HEK293 (cell line): ENCODE measurements around the gene KCNK17.

Source experiments
- CTCF ChIA-PET: fragments of 350-600 bp; formaldehyde crosslinking; extraction: SDS; loops from one replicate; lab custom pipeline; 2021; ENCODE audit warnings: antibody characterized with exemption; lab: Yijun Ruan, JAX
- POLR2A ChIA-PET: fragments of 300-600 bp; formaldehyde crosslinking; extraction: SDS; loops from one replicate; lab custom pipeline; 2020; ENCODE audit warnings: antibody characterized with exemption, inconsistent platforms; lab: Yijun Ruan, JAX
- H3K27ac ChIP-seq: fragments of 200-500 bp; sonication (Bioruptor generic); 2 replicates; pipeline ENCODE4 v1.5.1; 2014; ENCODE audit warnings: low read depth, low read length, control low read depth, inconsistent platforms; ENCODE audit errors: extremely low read depth
- H3K36me3 ChIP-seq, 2 experiments: fragments of 200-500 bp in 1 of 2; sonication (Bioruptor generic) in 1 of 2; 1 replicate in 1 of 2; 2 replicates in 1 of 2; pipeline ENCODE4 v1.5.1; 2014 to 2017; ENCODE audit warnings: inconsistent platforms in 2 of 2, low read length in 2 of 2; ENCODE audit not compliant: control insufficient read depth in 2 of 2, insufficient read depth in 1 of 2
- H3K4me1 ChIP-seq: fragments of 200-500 bp; sonication (Bioruptor generic); 2 replicates; pipeline ENCODE4 v1.5.1; 2014; ENCODE audit warnings: mild to moderate bottlenecking, low read length, inconsistent platforms; ENCODE audit not compliant: control insufficient read depth, insufficient read depth
- H3K4me3 ChIP-seq: 2 replicates; pipeline ENCODE4 v1.5.1; 2011; ENCODE audit warnings: low read depth, mild to moderate bottlenecking, control low read depth, low read length, moderate library complexity
- H3K9me3 ChIP-seq: fragments of 200-500 bp; sonication (Bioruptor generic); 2 replicates; pipeline ENCODE4 v1.5.1; 2014; ENCODE audit warnings: low read depth, low read length, inconsistent platforms; ENCODE audit not compliant: control insufficient read depth, insufficient read depth
- GLIS1 ChIP-seq: fragments of 450-650 bp; formaldehyde crosslinking; IDR thresholded peaks from 2 replicates; pipeline ENCODE4 v1.5.1; 2016; ENCODE audit warnings: missing biosample characterization, missing genetic modification characterization
- KLF10 ChIP-seq: fragments of 450-650 bp; IDR thresholded peaks from 2 replicates; pipeline ENCODE4 v1.5.1; 2018; ENCODE audit warnings: missing biosample characterization, mild to moderate bottlenecking, missing genetic modification characterization
- MYNN ChIP-seq: fragments of 450-650 bp; formaldehyde crosslinking; IDR thresholded peaks from 2 replicates; pipeline ENCODE4 v1.5.1; 2016; ENCODE audit warnings: missing biosample characterization, missing genetic modification characterization, borderline replicate concordance
- MZF1 ChIP-seq: fragments of 450-650 bp; formaldehyde crosslinking; IDR thresholded peaks from 2 replicates; pipeline ENCODE4 v1.5.1; 2017; ENCODE audit warnings: missing biosample characterization, missing genetic modification characterization, borderline replicate concordance
- REPIN1 ChIP-seq: fragments of 450-650 bp; formaldehyde crosslinking; IDR thresholded peaks from 2 replicates; pipeline ENCODE4 v1.5.1; 2017; ENCODE audit warnings: missing biosample characterization, missing genetic modification characterization, low read depth
- SALL2 ChIP-seq: fragments of 450-650 bp; formaldehyde crosslinking; IDR thresholded peaks from 2 replicates; pipeline ENCODE4 v1.5.0; 2017; ENCODE audit warnings: missing biosample characterization, mild to moderate bottlenecking, missing genetic modification characterization, borderline replicate concordance
- WT1 ChIP-seq: fragments of 450-650 bp; formaldehyde crosslinking; IDR thresholded peaks from 2 replicates; pipeline ENCODE4 v1.5.1; 2016; ENCODE audit warnings: missing biosample characterization, missing genetic modification characterization
- YY2 ChIP-seq: fragments of 450-650 bp; formaldehyde crosslinking; IDR thresholded peaks from 2 replicates; pipeline ENCODE4 v1.5.1; 2016; ENCODE audit warnings: missing biosample characterization, missing genetic modification characterization
- ZBTB21 ChIP-seq: fragments of 450-650 bp; formaldehyde crosslinking; IDR thresholded peaks from 2 replicates; pipeline ENCODE4 v1.5.1; 2017; ENCODE audit warnings: missing biosample characterization, missing genetic modification characterization
- ZFP3 ChIP-seq: fragments of 450-650 bp; formaldehyde crosslinking; IDR thresholded peaks from 2 replicates; pipeline ENCODE4 v1.5.1; 2016; ENCODE audit warnings: low read depth, missing biosample characterization, missing genetic modification characterization
- ZNF121 ChIP-seq: fragments of 450-650 bp; formaldehyde crosslinking; IDR thresholded peaks from 2 replicates; pipeline ENCODE4 v1.5.1; 2016; ENCODE audit warnings: missing biosample characterization, missing genetic modification characterization
- ZNF140 ChIP-seq: fragments of 450-650 bp; formaldehyde crosslinking; IDR thresholded peaks from 2 replicates; pipeline ENCODE4 v1.5.1; 2016; ENCODE audit warnings: missing biosample characterization, missing genetic modification characterization
- ZNF16 ChIP-seq: fragments of 450-650 bp; formaldehyde crosslinking; IDR thresholded peaks from 2 replicates; pipeline ENCODE4 v1.5.1; 2016; ENCODE audit warnings: low read depth, missing biosample characterization, missing genetic modification characterization
- ZNF184 ChIP-seq: fragments of 450-650 bp; IDR thresholded peaks from 2 replicates; pipeline ENCODE4 v1.5.1; 2018; ENCODE audit warnings: missing biosample characterization, mild to moderate bottlenecking, missing genetic modification characterization
- ZNF223 ChIP-seq: fragments of 450-650 bp; formaldehyde crosslinking; IDR thresholded peaks from 2 replicates; pipeline ENCODE4 v1.5.1; 2016; ENCODE audit warnings: missing biosample characterization, missing genetic modification characterization
- ZNF239 ChIP-seq: fragments of 450-650 bp; formaldehyde crosslinking; IDR thresholded peaks from 2 replicates; pipeline ENCODE4 v1.5.1; 2016; ENCODE audit warnings: missing biosample characterization, missing genetic modification characterization
- ZNF324 ChIP-seq: fragments of 450-650 bp; formaldehyde crosslinking; IDR thresholded peaks from 2 replicates; pipeline ENCODE4 v1.5.1; 2016; ENCODE audit warnings: missing biosample characterization, missing genetic modification characterization
- ZNF366 ChIP-seq: fragments of 450-650 bp; formaldehyde crosslinking; conservative IDR thresholded peaks from 2 replicates; pipeline ENCODE4 v1.5.1; 2016; ENCODE audit warnings: missing biosample characterization, missing genetic modification characterization
- ZNF426 ChIP-seq: fragments of 450-650 bp; formaldehyde crosslinking; IDR thresholded peaks from 2 replicates; pipeline ENCODE4 v1.5.1; 2017; ENCODE audit warnings: missing biosample characterization, missing genetic modification characterization, mild to moderate bottlenecking, inconsistent platforms, moderate library complexity
- ZNF473 ChIP-seq: fragments of 450-650 bp; formaldehyde crosslinking; IDR thresholded peaks from 2 replicates; pipeline ENCODE4 v1.5.1; 2017; ENCODE audit warnings: missing biosample characterization, missing genetic modification characterization
- ZNF48 ChIP-seq: fragments of 450-650 bp; formaldehyde crosslinking; IDR thresholded peaks from 2 replicates; pipeline ENCODE4 v1.5.1; 2016; ENCODE audit warnings: missing biosample characterization, missing genetic modification characterization
- ZNF548 ChIP-seq: fragments of 450-650 bp; formaldehyde crosslinking; IDR thresholded peaks from 2 replicates; pipeline ENCODE4 v1.5.1; 2016; ENCODE audit warnings: missing biosample characterization, missing genetic modification characterization
- ZNF610 ChIP-seq: fragments of 450-650 bp; formaldehyde crosslinking; IDR thresholded peaks from 2 replicates; pipeline ENCODE4 v1.5.1; 2016; ENCODE audit warnings: missing biosample characterization, missing genetic modification characterization, borderline replicate concordance
- ZSCAN23 ChIP-seq: fragments of 450-650 bp; formaldehyde crosslinking; IDR thresholded peaks from 2 replicates; pipeline ENCODE4 v1.5.1; 2016; ENCODE audit warnings: missing biosample characterization, missing genetic modification characterization
- TF ChIP-seq, protein P1 (sequence below): fragments of 450-650 bp; formaldehyde crosslinking; IDR thresholded peaks from 2 replicates; pipeline ENCODE4; 2016; ENCODE audit warnings: missing biosample characterization, missing genetic modification characterization
- TF ChIP-seq, protein P2 (sequence below): fragments of 450-650 bp; formaldehyde crosslinking; IDR thresholded peaks from 2 replicates; pipeline ENCODE4 v1.5.1; 2016; ENCODE audit warnings: missing biosample characterization, missing genetic modification characterization
- TF ChIP-seq, protein P3 (sequence below): fragments of 450-650 bp; formaldehyde crosslinking; IDR thresholded peaks from 2 replicates; pipeline ENCODE4 v1.5.1; 2016; ENCODE audit warnings: missing biosample characterization, missing genetic modification characterization
- TF ChIP-seq, protein P4 (sequence below): fragments of 450-650 bp; formaldehyde crosslinking; IDR thresholded peaks from 2 replicates; pipeline ENCODE4 v1.5.1; 2016; ENCODE audit warnings: missing biosample characterization, missing genetic modification characterization, low read depth
- TF ChIP-seq, protein P5 (sequence below): fragments of 450-650 bp; formaldehyde crosslinking; IDR thresholded peaks from 2 replicates; pipeline ENCODE4 v1.5.1; 2016; ENCODE audit warnings: missing biosample characterization, missing genetic modification characterization

Gene KCNK17

DNA sequence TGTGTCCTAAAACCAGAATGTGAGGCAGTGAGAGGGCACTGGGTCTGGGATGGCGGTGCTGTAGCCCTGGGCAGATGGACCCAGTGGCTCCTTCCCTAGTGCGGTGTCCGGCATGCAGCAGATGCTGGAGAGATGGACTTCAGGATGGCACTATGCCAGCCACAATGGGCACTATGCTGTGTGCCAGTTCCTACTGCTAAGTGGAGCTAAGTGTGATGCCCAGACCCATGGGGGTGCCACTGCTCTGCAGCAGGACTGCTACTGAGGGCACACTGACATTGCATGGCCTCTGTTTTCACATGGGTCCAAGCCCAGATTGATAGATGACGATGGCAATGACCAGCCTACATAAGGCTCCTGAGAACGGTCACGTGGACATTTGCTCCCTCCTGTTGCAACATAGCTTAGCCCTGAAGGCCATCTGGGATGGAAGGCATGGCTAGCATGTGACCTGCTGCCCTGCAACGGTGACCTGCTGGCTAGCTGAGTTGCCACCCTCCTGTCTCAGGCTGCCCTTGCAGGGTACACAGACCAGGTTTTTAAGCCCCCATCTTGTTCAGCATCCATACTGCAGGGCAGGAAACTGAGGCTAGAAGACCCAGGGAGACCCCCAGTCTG lies 39.6 kb upstream of the KCNK17 start:
- no peak for TF ChIP-seq MYNN (tag by site-specific recombination)
- TF ChIP-seq WT1: no peak
- no peak for TF ChIP-seq ZNF48
- TF ChIP-seq, protein P1, sequence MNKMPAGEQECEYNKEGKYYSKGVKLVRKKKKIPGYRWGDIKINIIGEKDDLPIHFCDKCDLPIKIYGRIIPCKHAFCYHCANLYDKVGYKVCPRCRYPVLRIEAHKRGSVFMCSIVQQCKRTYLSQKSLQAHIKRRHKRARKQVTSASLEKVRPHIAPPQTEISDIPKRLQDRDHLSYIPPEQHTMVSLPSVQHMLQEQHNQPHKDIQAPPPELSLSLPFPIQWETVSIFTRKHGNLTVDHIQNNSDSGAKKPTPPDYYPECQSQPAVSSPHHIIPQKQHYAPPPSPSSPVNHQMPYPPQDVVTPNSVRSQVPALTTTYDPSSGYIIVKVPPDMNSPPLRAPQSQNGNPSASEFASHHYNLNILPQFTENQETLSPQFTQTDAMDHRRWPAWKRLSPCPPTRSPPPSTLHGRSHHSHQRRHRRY (tag by site-specific recombination): no peak
- TF ChIP-seq ZNF366 (tag by site-specific recombination): no peak
- no peak for TF ChIP-seq ZNF223 (tag by site-specific recombination)
- no peak for TF ChIP-seq ZNF324 (tag by site-specific recombination)
- no peak for TF ChIP-seq YY2 (tag by site-specific recombination)
- TF ChIP-seq MZF1 (tag by site-specific recombination): no peak
- TF ChIP-seq, protein P2, sequence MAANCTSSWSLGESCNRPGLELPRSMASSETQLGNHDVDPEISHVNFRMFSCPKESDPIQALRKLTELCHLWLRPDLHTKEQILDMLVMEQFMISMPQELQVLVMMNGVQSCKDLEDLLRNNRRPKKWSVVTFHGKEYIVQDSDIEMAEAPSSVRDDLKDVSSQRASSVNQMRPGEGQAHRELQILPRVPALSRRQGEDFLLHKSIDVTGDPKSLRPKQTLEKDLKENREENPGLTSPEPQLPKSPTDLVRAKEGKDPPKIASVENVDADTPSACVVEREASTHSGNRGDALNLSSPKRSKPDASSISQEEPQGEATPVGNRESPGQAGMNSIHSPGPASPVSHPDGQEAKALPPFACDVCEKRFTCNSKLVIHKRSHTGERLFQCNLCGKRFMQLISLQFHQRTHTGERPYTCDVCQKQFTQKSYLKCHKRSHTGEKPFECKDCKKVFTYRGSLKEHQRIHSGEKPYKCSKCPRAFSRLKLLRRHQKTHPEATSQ (tag by site-specific recombination): no peak
- TF ChIP-seq ZNF184 (tag by site-specific recombination): no peak
- no peak for TF ChIP-seq ZNF426
- TF ChIP-seq ZBTB21 (tag by site-specific recombination): no peak
- TF ChIP-seq REPIN1 (tag by site-specific recombination): no peak
- TF ChIP-seq GLIS1 (tag by site-specific recombination): no peak
- TF ChIP-seq, protein P3, sequence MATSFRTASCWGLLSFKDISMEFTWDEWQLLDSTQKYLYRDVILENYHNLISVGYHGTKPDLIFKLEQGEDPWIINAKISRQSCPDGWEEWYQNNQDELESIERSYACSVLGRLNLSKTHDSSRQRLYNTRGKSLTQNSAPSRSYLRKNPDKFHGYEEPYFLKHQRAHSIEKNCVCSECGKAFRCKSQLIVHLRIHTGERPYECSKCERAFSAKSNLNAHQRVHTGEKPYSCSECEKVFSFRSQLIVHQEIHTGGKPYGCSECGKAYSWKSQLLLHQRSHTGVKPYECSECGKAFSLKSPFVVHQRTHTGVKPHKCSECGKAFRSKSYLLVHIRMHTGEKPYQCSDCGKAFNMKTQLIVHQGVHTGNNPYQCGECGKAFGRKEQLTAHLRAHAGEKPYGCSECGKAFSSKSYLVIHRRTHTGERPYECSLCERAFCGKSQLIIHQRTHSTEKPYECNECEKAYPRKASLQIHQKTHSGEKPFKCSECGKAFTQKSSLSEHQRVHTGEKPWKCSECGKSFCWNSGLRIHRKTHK (tag by site-specific recombination): no peak
- no peak for TF ChIP-seq ZNF140 (tag by site-specific recombination)
- TF ChIP-seq ZSCAN23 (tag by site-specific recombination): no peak
- TF ChIP-seq ZFP3: no peak
- Histone ChIP-seq H3K9me3 (no peaks in the 10 kb centered on the region), H3K4me1 (no peaks in the 10 kb centered on the region), H3K36me3 (no peaks in the 10 kb centered on the region), H3K4me3 (no peak overlapping the region), H3K27ac (no peak overlapping the region)
- ChIA-PET CTCF (interaction anchor here (0.7 to 2.6 kb wide), 2 partner anchors 8 to 1477 kb away, joined by 3 to 24 read pairs; no protein-coding TSS in a partner anchor), POLR2A (no interaction called here)

DNA sequence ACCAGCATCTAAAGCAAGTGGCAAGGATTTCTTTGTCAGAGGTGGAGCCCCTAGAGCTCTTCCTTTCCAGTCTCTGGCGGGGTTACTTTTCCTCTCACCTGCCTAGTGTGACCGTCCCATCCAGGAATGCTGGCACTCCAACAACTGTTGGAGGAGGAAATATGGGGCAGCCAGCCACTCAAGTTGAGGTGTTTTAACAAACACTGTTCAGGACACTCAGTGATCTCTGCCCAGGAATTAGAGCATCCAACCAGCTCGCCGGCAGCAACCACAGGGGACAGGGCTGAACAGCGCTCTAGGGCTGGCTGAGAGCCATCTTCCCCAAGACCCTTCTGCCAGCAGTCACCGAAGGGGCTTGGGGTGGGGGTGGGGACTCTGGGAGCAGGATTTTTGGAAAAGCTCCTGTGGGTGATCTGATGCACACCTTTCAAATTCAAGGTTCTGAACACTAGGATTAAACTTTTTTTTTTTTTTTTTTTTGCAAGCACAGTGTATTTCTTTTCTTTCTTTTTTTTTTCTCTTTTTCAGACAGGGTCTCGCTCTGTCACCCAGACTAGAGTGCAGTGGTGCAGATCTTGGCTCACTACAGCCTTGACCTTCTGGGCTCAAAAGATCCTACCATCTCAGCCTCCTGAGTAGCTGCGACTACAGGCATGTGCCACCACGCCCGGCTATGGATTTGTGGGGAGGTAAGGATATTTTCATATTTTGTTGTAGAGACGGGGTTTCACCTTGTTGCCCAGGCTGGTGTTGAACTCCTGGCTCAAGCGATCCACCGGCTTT lies 36.7 kb upstream of the KCNK17 start:
- Histone ChIP-seq H3K4me3 (no peak overlapping the region), H3K36me3 (no peaks in the 10 kb centered on the region), H3K4me1 (no peaks in the 10 kb centered on the region), H3K9me3 (no peaks in the 10 kb centered on the region), H3K27ac (no peak overlapping the region)
- ChIA-PET CTCF (interaction anchor here (0.7 to 3.0 kb wide), 8 partner anchors 11 to 1820 kb away, joined by 3 to 24 read pairs (median 4); no protein-coding TSS in a partner anchor), POLR2A (no interaction called here)
- no peak for TF ChIP-seq ZNF16 (tag by site-specific recombination)
- no peak for TF ChIP-seq ZNF610 (tag by site-specific recombination)
- TF ChIP-seq ZNF548 (tag by site-specific recombination): no peak
- TF ChIP-seq, protein P4, sequence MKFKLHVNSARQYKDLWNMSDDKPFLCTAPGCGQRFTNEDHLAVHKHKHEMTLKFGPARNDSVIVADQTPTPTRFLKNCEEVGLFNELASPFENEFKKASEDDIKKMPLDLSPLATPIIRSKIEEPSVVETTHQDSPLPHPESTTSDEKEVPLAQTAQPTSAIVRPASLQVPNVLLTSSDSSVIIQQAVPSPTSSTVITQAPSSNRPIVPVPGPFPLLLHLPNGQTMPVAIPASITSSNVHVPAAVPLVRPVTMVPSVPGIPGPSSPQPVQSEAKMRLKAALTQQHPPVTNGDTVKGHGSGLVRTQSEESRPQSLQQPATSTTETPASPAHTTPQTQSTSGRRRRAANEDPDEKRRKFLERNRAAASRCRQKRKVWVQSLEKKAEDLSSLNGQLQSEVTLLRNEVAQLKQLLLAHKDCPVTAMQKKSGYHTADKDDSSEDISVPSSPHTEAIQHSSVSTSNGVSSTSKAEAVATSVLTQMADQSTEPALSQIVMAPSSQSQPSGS (tag by site-specific recombination): no peak
- TF ChIP-seq ZNF473 (tag by site-specific recombination): no peak
- TF ChIP-seq ZNF239: no peak
- TF ChIP-seq KLF10 (tag by site-specific recombination): no peak
- no peak for TF ChIP-seq SALL2
- TF ChIP-seq, protein P5, sequence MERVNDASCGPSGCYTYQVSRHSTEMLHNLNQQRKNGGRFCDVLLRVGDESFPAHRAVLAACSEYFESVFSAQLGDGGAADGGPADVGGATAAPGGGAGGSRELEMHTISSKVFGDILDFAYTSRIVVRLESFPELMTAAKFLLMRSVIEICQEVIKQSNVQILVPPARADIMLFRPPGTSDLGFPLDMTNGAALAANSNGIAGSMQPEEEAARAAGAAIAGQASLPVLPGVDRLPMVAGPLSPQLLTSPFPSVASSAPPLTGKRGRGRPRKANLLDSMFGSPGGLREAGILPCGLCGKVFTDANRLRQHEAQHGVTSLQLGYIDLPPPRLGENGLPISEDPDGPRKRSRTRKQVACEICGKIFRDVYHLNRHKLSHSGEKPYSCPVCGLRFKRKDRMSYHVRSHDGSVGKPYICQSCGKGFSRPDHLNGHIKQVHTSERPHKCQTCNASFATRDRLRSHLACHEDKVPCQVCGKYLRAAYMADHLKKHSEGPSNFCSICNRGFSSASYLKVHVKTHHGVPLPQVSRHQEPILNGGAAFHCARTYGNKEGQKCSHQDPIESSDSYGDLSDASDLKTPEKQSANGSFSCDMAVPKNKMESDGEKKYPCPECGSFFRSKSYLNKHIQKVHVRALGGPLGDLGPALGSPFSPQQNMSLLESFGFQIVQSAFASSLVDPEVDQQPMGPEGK (tag by site-specific recombination): no peak
- TF ChIP-seq ZNF121: no peak
